Measurements from ENCODE around the gene EXOC6B.
"Not testable (repeated sequence)": the region's sequence is repeated elsewhere in the genome, so short reads cannot be mapped to it uniquely, and the experiment has no call there.

The EXOC6B gene

DNA sequence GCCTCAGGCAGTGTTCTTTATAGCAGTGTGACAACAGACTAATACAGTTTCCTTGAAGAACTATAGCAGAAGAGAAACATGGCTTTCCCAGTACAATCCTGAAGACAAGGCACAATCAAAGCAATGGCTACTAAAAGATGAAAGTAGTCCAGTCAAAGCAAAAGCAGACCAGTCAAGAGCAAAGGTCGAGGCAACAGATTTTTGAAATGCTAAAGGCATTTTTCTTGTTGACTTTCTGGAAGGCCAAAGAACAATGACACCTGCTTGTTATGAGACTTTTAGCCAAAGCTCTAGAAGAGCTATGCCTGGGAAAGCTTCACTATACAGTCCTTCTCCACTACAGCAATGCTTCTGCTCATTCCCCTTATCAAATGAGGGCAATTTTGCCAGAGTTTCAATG, 269.9 kb downstream of the EXOC6B start:
- no peak for DNase-seq (ENCODE audit: low read depth)
- H3K4me3 ChIP-seq (ENCODE audit: low read length): no peak overlapping the region
- TF ChIP-seq, protein P1, sequence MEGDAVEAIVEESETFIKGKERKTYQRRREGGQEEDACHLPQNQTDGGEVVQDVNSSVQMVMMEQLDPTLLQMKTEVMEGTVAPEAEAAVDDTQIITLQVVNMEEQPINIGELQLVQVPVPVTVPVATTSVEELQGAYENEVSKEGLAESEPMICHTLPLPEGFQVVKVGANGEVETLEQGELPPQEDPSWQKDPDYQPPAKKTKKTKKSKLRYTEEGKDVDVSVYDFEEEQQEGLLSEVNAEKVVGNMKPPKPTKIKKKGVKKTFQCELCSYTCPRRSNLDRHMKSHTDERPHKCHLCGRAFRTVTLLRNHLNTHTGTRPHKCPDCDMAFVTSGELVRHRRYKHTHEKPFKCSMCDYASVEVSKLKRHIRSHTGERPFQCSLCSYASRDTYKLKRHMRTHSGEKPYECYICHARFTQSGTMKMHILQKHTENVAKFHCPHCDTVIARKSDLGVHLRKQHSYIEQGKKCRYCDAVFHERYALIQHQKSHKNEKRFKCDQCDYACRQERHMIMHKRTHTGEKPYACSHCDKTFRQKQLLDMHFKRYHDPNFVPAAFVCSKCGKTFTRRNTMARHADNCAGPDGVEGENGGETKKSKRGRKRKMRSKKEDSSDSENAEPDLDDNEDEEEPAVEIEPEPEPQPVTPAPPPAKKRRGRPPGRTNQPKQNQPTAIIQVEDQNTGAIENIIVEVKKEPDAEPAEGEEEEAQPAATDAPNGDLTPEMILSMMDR (conservative IDR thresholded peaks at IDR 0.05; ENCODE audit: low read length): no peak

DNA sequence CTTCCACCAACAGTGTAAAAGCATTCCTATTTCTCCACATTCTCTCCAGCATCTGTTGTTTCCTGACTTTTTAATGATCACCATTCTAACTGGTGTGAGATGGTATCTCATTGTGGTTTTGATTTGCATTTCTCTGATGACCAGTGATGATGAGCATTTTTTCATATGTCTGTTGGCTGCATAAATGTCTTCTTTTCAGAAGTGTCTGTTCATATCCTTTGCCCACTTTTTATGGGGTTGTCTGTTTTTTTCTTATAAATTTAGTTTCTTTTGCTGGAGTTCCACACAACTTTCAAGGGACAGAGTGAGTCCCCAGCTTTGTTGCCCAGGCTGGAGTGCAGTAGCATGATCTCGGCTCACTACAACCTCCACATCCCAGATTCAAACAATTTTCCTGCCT, 270.5 kb downstream of the EXOC6B start:
- DNase-seq (ENCODE audit: low read depth); H3K4me3 ChIP-seq (ENCODE audit: low read length): not testable (repeated sequence)

DNA sequence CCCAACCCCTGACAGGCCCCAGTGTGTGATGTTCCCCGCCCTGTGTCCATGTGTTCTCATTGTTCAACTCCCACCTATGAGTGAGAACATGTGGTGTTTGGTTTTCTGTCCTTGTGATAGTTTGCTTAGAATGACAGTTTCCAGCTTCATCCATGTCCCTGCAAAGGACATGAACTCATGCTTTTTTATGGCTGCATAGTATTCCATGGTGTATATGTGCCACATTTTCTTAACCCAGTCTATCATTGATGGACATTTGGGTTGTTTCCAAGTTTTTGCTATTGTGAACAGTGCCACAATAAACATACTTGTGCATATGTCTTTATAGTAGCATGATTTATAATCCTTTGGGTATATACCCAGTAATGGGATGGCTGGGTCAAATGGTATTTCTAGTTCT, 270.9 kb downstream of the EXOC6B start:
- DNase-seq (ENCODE audit: low read depth); H3K4me3 ChIP-seq (ENCODE audit: low read length): not testable (repeated sequence)

DNA sequence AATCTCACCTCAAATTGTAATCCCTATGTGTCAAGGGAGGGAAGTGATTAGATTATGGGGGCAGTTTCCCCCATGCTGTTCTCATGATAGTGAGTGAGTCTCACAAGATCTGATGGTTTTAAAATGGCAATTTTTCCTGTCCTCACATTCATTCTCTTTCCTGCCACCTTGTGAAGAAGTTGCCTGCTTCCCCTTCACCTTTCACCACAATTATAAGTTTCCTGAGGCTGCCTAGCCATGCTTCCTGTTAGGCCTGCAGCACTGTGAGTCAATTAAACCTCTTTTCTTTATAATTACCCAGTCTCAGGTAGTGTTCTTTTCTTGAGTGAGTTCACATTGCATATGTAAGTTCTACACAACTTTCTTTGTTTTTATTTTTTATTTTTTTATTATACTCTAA, 271.5 kb downstream of the EXOC6B start:
- no peak overlapping the region for H3K4me3 ChIP-seq (ENCODE audit: low read length)
- TF ChIP-seq, protein P1 (conservative IDR thresholded peaks at IDR 0.05; ENCODE audit: low read length): no peak
- no peak for DNase-seq (ENCODE audit: low read depth)

DNA sequence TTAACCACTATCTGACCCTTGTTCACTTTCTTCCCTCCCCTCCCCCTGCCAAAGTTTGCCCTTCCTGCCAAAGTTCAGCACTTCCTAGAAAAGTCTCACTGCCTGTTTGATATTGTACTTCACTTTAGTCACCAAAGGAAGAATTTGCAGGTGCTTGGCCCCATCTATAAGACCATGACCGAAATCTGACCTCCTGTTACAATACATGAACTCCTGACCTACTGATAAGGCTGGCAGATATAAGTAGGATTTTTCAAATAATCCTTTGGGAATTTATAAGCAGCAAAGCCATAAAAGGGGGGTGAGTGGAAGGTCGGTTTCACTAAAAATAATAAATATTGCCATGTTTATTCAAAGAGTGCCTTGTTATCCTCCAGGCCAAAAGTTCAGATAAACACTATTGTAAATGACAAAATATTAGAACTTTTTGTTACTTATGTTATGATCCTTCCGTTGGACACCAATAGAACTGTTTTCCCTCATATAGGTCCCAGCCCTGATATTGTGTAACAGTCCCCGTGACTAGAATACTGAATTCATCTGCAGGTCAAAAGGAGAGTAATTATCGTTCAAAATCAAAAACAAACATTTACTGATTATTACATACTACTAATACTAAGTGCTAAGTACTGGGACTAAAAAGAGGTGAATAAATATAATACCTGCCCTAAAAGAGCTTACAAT, 277.6 kb downstream of the EXOC6B start:
- no peak overlapping the region for H3K4me3 ChIP-seq (ENCODE audit: low read length)
- TF ChIP-seq, protein P1 (conservative IDR thresholded peaks at IDR 0.05; ENCODE audit: low read length): no peak
- DNase-seq (ENCODE audit: low read depth): no peak

DNA sequence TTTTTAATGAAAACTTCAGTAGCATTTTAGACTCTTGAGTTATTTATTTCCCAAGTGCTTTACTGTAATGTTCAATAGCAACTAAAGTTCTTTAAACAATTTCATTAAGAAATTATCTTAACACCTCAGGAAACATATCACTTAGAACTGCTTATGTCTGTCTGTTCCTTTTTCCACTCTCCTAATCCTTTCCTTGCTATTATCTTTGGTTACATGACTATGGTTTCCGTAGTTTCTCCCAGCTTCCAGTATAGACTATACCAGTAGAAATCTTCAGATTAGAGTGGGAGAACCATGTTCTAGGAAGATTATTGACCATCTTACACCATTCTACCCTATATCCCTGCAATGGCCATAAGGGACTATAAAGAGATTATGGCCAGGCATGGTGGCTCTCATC, 280.0 kb downstream of the EXOC6B start:
- TF ChIP-seq, protein P1 (conservative IDR thresholded peaks at IDR 0.05; ENCODE audit: low read length): no peak
- H3K4me3 ChIP-seq (ENCODE audit: low read length): no peak overlapping the region
- no peak for DNase-seq (ENCODE audit: low read depth)

DNA sequence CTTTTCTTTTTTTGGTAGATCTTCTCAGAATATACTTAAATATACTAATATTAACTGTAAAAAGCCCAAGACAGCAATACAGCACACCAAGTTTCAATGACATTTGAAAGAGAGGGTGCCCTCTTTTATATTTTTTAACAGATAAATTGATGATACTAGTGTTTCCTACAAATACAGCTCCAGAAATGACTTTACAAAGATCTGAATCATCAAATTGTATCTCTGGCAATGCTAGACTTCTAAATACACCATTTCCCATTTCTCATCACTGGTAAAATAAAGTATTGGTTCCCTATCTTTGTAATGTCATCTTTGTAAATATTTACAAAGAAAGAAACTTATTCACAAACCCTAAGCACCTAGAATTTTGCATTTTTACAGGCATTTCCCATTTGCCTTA, 281.3 kb downstream of the EXOC6B start:
- TF ChIP-seq, protein P1 (conservative IDR thresholded peaks at IDR 0.05; ENCODE audit: low read length): no peak
- DNase-seq (ENCODE audit: low read depth): no peak
- H3K4me3 ChIP-seq (ENCODE audit: low read length): no peak overlapping the region

DNA sequence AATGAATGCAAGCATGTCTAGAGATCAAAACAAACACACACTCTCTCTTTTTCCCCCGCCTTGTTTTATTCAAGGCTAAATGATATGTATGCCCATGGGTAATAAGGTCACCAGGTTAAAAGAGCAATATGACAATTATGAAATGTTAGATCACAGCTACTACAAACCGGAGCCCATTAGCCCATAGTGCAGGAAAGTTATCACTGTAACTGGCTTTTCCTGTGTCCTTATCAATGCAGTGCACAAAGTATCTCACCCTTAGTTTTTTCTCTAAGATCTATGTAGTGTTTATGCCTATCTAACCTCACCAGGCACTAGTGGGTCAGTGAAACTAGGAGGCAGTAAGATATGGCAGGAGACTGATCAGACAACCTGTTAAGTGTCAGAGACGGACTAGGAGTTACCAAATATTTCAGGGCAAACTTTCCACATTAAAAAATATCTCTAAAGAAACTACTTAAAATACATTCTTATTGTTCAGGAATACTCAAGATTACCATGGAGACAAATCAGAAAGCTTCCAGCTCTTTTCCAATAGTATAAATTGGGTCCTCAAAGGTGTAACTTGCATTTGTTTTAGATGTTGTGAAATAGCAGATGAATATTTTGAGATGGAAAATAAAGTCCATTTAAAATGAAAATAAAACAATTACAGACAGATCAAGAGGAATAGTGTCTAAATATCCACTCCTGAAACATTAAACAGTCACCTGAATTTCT, 282.2 kb downstream of the EXOC6B start:
- TF ChIP-seq, protein P1 (conservative IDR thresholded peaks at IDR 0.05; ENCODE audit: low read length): no peak
- H3K4me3 ChIP-seq (ENCODE audit: low read length): no peak overlapping the region
- DNase-seq (ENCODE audit: low read depth): no peak

Data from AG10803 (cell line).